ENCODE measurements around the gene CKS2.
"Not testable (repeated sequence)": the region's sequence is repeated elsewhere in the genome, so short reads cannot be mapped to it uniquely, and the experiment has no call there.

The CKS2 gene

DNA sequence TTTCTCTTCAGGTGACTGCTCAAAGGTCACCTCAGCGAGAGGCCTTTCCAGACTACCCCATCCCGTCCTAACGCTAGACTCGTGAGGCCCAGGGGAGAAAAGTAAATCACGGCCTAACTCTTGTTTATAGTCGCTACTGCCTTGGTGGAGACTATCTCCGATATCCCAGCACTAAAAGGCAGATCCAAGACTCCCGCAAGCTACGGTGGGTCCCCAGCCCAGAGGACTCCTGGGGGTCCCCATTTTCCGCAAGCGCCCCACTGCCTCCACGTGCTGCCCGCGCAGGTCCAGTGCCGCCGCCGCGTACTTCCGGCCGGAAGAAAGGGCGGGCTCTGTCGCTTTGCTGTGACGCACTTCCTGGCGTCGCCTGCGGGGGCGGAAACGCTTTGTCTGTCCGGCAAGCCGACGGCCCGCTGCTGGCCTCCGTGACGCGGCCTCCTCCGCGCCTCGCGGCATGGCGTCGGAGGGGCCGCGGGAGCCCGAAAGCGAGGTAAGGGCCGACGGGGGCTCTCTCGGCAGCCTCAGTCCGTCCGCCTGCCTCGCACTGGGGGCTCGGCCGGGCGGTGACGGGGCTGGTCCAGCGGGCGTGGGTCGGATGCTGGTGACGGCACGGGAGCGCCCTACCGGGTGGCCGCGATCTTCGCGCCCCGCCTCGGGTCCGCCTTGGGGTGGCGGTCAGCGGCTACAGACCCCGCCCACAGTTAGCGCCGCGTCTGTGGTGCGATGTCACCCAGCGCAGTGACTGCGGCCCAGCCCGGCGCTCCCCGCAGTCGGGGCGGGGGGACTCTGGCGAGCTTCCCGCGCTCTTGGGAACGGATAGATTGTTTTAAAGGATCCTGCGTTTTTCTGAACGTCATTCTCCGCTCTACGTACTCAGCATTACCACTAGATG, 7.4 kb downstream of the CKS2 start, which contains the start of gene SECISBP2:
SECISBP2 (plus strand) TSS at position 378 of the 892 bp plus-strand sequence; CDS start at position 455, 77 bp downstream.
- Mint-ChIP-seq H3K4me3 (peak within 1 kb of the TSS; percentile 87), H3K4me1 (ENCODE audit: low read depth) (peaks cover 50% of the 10 kb centered on the region), H3K27ac (peak within 1 kb of the TSS; percentile 98), H3K36me3 (ENCODE audit: low read depth) (peaks cover 45% of the 10 kb centered on the region), H3K27me3 (no peaks in the 10 kb centered on the region), H3K9me3 (no peaks in the 10 kb centered on the region)
- intact Hi-C loops (cut with micrococcal nuclease), result no loop called here

DNA sequence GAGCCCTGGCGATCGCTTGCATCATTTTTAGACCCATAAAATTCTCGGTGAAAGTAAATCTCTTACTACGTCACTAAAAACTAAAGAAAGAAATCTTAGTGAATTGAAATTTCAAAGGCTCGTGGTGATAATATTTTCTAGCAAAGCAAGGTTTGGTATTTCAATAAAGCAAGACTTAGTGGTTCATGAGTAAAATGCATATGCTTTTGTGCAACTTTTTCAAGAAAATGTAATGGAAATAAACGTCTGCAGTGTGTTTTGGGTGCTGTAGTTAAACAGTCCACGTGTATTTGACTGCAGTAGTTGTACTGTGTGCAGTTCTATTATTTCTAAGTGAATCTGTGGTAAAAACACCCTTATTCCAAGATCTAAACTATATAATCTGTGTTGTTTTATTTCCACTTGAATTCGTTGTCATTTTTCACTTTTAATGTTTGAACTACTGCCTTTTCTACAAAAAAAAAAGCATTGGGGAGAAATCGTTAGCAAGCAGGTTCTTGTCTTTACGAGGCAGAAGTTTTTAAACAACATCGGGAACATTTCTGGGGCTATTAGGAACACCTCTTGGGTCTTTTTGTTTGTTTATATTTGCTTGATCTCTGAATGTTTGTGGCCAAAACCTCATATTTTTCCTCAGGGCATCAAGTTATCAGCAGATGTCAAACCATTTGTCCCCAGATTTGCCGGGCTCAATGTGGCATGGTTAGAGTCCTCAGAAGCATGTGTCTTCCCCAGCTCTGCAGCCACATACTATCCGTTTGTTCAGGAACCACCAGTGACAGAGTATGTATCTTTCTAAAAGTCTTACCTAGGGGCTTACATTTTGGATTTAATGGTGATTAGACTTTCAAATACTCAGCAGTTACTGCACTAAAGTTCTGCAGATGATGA, 8.3 kb downstream of the CKS2 start:
- H3K4me3 Mint-ChIP-seq, result peak overlapping the region; percentile 87
- H3K9me3 Mint-ChIP-seq, result no peaks in the 10 kb centered on the region

DNA sequence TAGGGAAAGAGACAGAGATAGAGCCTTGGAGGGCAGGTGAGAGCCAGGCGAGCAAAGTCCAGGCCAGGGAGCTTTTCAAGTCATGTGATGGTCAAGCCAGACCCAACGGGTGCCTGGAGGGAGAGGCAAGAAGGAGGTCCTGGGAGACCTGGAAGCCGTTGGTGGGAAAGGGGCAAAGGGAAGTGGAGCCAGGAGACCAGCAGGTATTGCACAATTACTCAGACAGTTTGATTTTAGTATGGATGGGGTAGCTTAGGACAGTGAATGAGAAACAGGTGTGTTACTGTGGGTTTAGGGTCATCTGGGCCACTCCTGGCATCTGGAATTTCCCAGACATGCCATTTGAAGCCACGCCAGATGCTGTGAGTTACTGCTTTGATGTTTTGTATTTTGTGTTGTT, 12.4 kb downstream of the CKS2 start:
- Mint-ChIP-seq H3K36me3 (ENCODE audit: low read depth) (peaks cover 49% of the 10 kb centered on the region), H3K4me3 (no peak overlapping the region), H3K27ac (peak overlapping the region; percentile 11), H3K4me1 (ENCODE audit: low read depth) (peaks cover 30% of the 10 kb centered on the region), H3K9me3 (no peaks in the 10 kb centered on the region), H3K27me3 (no peaks in the 10 kb centered on the region)
- intact Hi-C loops (cut with micrococcal nuclease), result no loop called here

More for the DNA sequence above, 8.3 kb downstream of the CKS2 start:
- intact Hi-C loops (cut with micrococcal nuclease), result no loop called here
- Mint-ChIP-seq H3K27me3 (no peaks in the 10 kb centered on the region), H3K4me1 (ENCODE audit: low read depth) (peaks cover 49% of the 10 kb centered on the region), H3K36me3 (ENCODE audit: low read depth) (peaks cover 53% of the 10 kb centered on the region), H3K27ac (peak overlapping the region; percentile 98)

DNA sequence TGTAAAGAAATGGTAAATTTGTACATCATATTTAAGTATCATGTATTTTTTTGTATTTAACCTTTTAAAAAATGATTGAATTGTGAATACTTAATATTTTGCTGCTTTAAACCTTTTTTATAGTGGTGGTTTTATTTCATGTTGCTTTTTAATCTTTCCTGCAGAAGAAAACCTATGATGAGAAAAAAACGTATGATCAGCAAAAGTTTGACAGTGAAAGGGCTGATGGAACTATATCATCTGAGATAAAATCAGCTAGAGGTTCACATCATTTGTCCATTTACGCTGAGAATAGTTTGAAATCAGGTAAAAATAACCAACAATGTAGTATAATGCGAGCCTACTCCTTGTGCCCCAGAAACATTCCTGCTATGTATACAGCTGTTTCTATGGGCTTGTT, 14.7 kb downstream of the CKS2 start:
- H3K27me3 Mint-ChIP-seq, result no peaks in the 10 kb centered on the region
- H3K36me3 Mint-ChIP-seq (ENCODE audit: low read depth), result peaks cover 66% of the 10 kb centered on the region
- H3K4me3 Mint-ChIP-seq, result no peak overlapping the region
- H3K9me3 Mint-ChIP-seq, result no peaks in the 10 kb centered on the region
- no peak overlapping the region for H3K27ac Mint-ChIP-seq
- intact Hi-C loops (cut with micrococcal nuclease), result no loop called here
- H3K4me1 Mint-ChIP-seq (ENCODE audit: low read depth), result peaks cover 20% of the 10 kb centered on the region

DNA sequence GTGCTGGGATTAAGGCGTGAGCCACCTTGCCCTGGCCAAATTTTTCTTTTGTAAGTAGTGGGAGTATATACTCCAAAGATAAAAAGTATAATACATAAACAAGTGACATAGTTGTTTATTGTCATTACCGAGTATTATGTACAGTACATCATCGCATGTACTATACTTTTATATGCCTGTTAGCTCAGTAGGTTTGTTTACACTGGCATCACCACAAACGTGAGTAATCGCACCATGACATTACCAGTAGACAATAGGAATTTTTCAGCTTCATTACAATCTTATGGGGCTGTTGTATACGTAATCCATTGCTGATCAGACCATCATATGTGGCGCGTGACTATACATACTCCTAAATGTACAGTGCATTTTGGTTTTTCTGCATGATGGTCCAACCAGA, 17.1 kb downstream of the CKS2 start:
- Mint-ChIP-seq H3K4me3 (no peak overlapping the region), H3K27me3 (no peaks in the 10 kb centered on the region), H3K9me3 (no peaks in the 10 kb centered on the region), H3K27ac (no peak overlapping the region), H3K36me3 (ENCODE audit: low read depth) (peaks cover 74% of the 10 kb centered on the region), H3K4me1 (ENCODE audit: low read depth) (peaks cover 7% of the 10 kb centered on the region)
- intact Hi-C loops (cut with micrococcal nuclease), result no loop called here

DNA sequence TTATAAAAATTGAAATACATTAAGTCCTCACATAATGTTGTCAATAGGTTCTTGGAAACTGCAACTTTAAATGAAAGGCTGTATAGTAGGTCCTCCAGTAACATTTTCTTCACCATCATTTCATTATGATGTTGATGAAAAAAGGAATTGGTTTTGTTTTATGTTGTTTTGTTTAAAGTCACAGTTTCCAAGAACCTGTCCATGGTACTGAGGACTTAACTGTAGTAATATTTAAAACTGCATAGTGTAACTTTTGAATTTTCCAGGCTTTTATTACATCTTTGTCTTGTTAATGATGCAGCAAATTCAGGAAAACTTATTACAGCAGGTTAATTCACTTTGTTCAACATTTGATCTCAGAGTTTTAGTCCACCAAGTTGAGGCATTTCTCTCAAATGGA, 18.9 kb downstream of the CKS2 start:
- Mint-ChIP-seq H3K27me3 (no peaks in the 10 kb centered on the region), H3K4me3 (no peak overlapping the region), H3K9me3 (no peaks in the 10 kb centered on the region), H3K27ac (no peak overlapping the region), H3K4me1 (ENCODE audit: low read depth) (no peaks in the 10 kb centered on the region), H3K36me3 (ENCODE audit: low read depth) (peaks cover 81% of the 10 kb centered on the region)
- intact Hi-C loops (cut with micrococcal nuclease), result loop anchor here (5.0 kb wide), 1 partner anchor 217 kb away; no protein-coding TSS in a partner anchor

- Mint-ChIP-seq H3K9me3 (no peaks in the 10 kb centered on the region), H3K36me3 (ENCODE audit: low read depth) (peaks cover 87% of the 10 kb centered on the region), H3K4me1 (ENCODE audit: low read depth) (no peaks in the 10 kb centered on the region), H3K27me3 (no peaks in the 10 kb centered on the region), H3K4me3 (no peak overlapping the region), H3K27ac (no peak overlapping the region)
- intact Hi-C loops (cut with micrococcal nuclease), result loop anchor here (5.0 kb wide), 1 partner anchor 217 kb away; no protein-coding TSS in a partner anchor
Observed at GRCh38 chr9:89330513-89330912, 19.5 kb downstream of the CKS2 start.

DNA sequence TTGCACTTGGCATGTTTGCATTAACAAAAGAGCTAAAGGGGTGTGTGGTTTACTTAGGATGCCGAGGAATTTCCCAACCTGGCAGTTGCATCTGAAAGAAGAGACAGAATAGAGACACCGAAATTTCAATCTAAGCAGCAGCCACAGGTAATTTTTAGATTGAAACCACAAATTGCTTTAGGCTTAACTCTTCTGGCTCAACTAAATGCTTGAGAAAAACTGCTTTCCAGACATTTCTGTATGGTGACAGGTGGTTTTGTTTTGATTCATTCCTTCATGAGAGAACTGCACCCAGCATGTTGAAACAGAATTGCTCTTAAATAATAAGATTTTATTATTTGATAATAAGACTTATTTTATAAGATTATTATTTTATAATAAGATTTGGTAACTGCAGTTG, 28.8 kb downstream of the CKS2 start:
- no peaks in the 10 kb centered on the region for H3K4me1 Mint-ChIP-seq (ENCODE audit: low read depth)
- H3K9me3 Mint-ChIP-seq, result no peaks in the 10 kb centered on the region
- intact Hi-C loops (cut with micrococcal nuclease), result no loop called here
- no peak overlapping the region for H3K27ac Mint-ChIP-seq
- H3K36me3 Mint-ChIP-seq (ENCODE audit: low read depth), result peaks cover 100% of the 10 kb centered on the region
- H3K27me3 Mint-ChIP-seq, result no peaks in the 10 kb centered on the region
- H3K4me3 Mint-ChIP-seq, result no peak overlapping the region

DNA sequence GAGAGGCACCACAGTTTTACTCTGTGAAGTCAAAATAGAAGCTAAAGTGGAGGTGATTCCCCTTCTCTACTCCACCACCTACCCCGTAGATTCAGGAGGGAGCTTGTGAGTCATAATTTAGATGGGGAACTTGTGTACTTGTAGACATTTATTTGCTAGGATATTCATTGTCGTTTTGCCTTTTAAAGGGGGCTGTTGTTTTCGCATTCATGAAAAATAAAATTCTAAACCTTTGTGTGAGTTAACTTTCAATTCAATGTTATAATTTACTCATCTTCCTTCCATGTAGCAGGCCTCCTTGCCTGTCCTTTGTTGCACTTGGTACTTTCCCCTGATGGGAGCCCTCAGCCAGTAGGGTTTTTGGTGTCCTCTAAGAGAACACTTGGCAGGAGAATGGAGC, 29.3 kb downstream of the CKS2 start:
- Mint-ChIP-seq H3K4me1 (ENCODE audit: low read depth) (no peaks in the 10 kb centered on the region), H3K27me3 (no peaks in the 10 kb centered on the region), H3K27ac (no peak overlapping the region), H3K36me3 (ENCODE audit: low read depth) (peaks cover 100% of the 10 kb centered on the region), H3K4me3 (no peak overlapping the region), H3K9me3 (no peaks in the 10 kb centered on the region)
- intact Hi-C loops (cut with micrococcal nuclease), result no loop called here

- Mint-ChIP-seq H3K27ac (no peak overlapping the region), H3K27me3 (no peaks in the 10 kb centered on the region), H3K4me1 (ENCODE audit: low read depth) (no peaks in the 10 kb centered on the region), H3K9me3 (no peaks in the 10 kb centered on the region), H3K36me3 (ENCODE audit: low read depth) (peaks cover 100% of the 10 kb centered on the region), H3K4me3 (no peak overlapping the region)
- intact Hi-C loops (cut with micrococcal nuclease), result no loop called here
Observed at GRCh38 chr9:89342213-89342612, 31.2 kb downstream of the CKS2 start.

DNA sequence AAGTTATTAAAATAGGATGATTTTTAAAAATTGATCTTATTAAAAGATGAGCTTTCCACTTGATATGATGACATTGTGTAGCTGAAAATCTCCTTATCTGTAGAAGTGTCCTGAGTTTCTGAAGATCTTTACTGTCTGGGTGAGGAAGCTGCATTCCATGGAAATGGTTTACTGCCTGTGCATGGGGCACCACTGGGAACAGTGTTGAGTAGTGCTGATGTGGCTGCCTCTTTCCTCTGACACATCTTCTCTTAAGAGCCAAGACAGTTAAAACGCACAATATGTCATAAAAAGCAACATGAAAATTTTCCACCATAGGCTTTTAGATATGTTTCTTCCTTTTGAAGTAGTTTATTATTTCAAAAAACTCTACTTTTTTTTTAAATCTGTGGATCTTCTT, 32.0 kb downstream of the CKS2 start:
- no peaks in the 10 kb centered on the region for H3K4me1 Mint-ChIP-seq (ENCODE audit: low read depth)

DNA sequence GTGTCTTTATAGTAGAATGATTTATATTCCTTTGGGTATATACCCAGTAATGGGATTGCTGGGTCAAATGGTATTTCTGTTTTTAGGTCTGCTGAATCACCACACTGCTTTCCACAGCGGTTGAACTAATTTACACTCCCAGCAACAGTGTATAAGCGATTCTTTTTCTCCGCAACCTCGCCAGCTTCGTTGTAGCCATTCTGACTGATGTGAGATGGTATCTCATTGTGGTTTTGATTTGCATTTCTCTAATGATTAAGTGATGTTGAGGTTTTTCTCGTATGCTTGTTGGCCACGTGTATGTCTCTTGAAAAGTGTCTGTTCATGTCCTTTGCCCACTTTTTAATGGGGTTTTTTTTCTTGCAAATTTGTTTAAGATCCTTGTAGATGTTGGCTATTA, 32.8 kb downstream of the CKS2 start:
- H3K36me3 Mint-ChIP-seq (ENCODE audit: low read depth), result peaks cover 100% of the 10 kb centered on the region
- H3K4me1 Mint-ChIP-seq (ENCODE audit: low read depth); H3K27me3 Mint-ChIP-seq; H3K27ac Mint-ChIP-seq; intact Hi-C loops (cut with micrococcal nuclease); H3K4me3 Mint-ChIP-seq; H3K9me3 Mint-ChIP-seq: not testable (repeated sequence)

More for the DNA sequence above, 32.0 kb downstream of the CKS2 start:
- Mint-ChIP-seq H3K27ac (no peak overlapping the region), H3K4me3 (no peak overlapping the region), H3K36me3 (ENCODE audit: low read depth) (peaks cover 100% of the 10 kb centered on the region), H3K9me3 (no peaks in the 10 kb centered on the region), H3K27me3 (no peaks in the 10 kb centered on the region)
- intact Hi-C loops (cut with micrococcal nuclease), result no loop called here

DNA sequence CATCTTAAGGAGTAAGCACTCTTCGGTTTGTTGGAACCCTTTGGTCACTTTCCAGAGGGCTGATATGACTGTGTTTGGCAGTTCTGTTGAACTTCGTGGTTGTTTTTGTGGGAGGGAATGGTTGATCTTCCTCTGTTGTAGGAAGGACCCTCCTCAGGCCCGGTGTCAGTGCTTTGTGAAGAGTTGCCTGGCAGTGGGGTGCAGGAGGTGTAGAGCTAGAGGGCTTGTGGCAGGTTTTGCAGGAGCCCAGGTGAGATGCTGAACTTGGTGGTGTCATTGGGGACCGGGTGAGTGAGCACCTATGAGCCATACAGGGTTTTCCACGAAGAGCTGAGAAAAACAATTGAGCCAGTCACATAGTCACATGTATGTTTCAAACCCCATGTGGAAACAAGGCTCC, 34.5 kb downstream of the CKS2 start:
- Mint-ChIP-seq H3K4me3 (no peak overlapping the region), H3K36me3 (ENCODE audit: low read depth) (peaks cover 100% of the 10 kb centered on the region), H3K4me1 (ENCODE audit: low read depth) (no peaks in the 10 kb centered on the region), H3K27ac (no peak overlapping the region), H3K27me3 (no peaks in the 10 kb centered on the region), H3K9me3 (no peaks in the 10 kb centered on the region)
- intact Hi-C loops (cut with micrococcal nuclease), result no loop called here

DNA sequence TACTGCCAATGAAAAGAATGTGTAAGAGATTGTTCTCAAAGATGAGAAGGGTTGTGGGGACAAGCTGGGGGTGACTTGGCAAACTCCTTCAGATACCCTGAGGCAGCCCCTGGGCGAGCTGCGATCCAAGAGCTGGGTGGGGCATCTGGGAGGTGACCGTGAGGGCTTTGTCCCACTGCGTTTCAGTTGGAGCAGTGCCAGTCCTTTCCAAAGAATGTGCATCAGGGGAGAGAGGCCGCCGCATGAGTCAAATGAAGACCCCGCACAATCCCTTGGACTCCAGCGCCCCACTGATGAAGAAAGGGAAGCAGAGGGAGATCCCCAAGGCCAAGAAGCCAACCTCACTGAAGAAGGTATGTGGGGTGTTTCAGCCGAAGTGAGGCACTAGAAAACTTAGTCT, 35.7 kb downstream of the CKS2 start:
- peaks cover 100% of the 10 kb centered on the region for H3K36me3 Mint-ChIP-seq (ENCODE audit: low read depth)
- H3K9me3 Mint-ChIP-seq, result no peaks in the 10 kb centered on the region
- intact Hi-C loops (cut with micrococcal nuclease), result no loop called here
- peaks cover 11% of the 10 kb centered on the region for H3K4me1 Mint-ChIP-seq (ENCODE audit: low read depth)
- H3K4me3 Mint-ChIP-seq, result no peak overlapping the region
- no peaks in the 10 kb centered on the region for H3K27me3 Mint-ChIP-seq
- H3K27ac Mint-ChIP-seq, result no peak overlapping the region
